A549 (cell line): ENCODE measurements around the gene HOXD1.

Experiments used
- CTCF ChIP-seq: fragments of >200 bp; sonication (Bioruptor Twin); formaldehyde crosslinking; IDR thresholded peaks from 3 replicates; pipeline ENCODE4 v1.5.1; 2016
- POLR2A ChIP-seq: IDR thresholded peaks from 2 replicates; pipeline ENCODE4 v1.6.1; 2012; ENCODE audit warnings: mild to moderate bottlenecking, low read length
- SMC3 ChIP-seq: fragments of >200 bp; sonication (Bioruptor Twin); formaldehyde crosslinking; IDR thresholded peaks from 3 replicates; pipeline ENCODE4 v1.6.1; 2018; ENCODE audit warnings: inconsistent platforms
- TP53 ChIP-seq: fragments of 250-450 bp; sonication (Bioruptor Pico); IDR thresholded peaks from 2 replicates; pipeline ENCODE4 v1.5.0; 2021; ENCODE audit warnings: mild to moderate bottlenecking, moderate library complexity
- ZFP36 ChIP-seq: fragments of 450-650 bp; IDR thresholded peaks from 2 replicates; pipeline ENCODE4 v1.6.1; 2014; ENCODE audit warnings: borderline replicate concordance; ENCODE audit not compliant: partially characterized antibody

- TF ChIP-seq SMC3 (no peak), CTCF (no peak), POLR2A (no peak), ZFP36 (no peak), TP53 (no peak)
Measured at GRCh38 chr2:176213406-176213805, 24.9 kb downstream of the HOXD1 start.
